Measurements from ENCODE around the gene TOM1L2. TPM values are rescaled to one million over a fixed set of nuclear protein-coding genes. Genes with fewer than 3 reads are reported as not detected.

The TOM1L2 gene
- total and polyA plus RNA-seq, 8 donors, result 13.3 to 154 (median 41.1) TPM

DNA sequence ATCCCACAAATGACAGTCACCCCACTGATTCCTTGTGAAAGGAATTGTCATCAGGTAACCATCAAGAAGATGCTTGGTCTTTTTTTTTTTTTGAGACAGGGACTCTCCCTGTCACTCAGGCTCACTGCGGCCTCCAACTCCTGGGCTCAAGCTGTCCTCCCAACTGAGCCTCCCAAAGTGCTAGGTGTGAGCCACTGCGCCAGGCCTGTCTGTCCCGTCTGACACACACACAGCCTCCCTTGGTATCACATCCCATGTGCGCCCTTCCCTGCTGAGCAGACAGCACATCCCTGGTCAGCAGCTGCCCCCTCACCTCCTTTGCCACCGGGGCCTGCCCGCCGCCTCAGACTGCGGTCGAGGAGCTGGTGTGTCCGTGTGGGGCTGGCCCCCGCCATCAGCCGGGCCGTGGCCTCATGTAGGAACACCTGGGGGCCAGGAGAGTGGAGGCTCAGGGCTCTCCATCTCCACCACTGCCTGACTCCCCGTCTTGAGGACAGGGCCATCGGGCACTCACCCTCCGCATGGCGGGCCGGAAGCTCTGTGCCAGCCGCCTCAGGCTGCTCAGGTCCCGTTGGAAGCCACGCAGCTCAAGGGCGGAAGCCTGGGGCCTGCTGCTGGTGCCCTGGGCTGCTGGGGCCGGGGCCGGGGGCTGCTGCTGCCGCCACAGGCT lies 159.0 kb downstream of the TOM1L2 start:
- H3K27me3 ChIP-seq, result no peaks in the 10 kb centered on the region
- H3K4me1 ChIP-seq, result peaks cover 29 to 75% (median 54%) of the 10 kb centered on the region in 4 donors
- intact Hi-C loops (cut with DNase I; ENCODE audit: low total_unique reads), result loop anchor here (5.0 kb wide), 1 partner anchor 49 kb away; no protein-coding TSS in a partner anchor
- no peaks in the 10 kb centered on the region for H3K9me3 ChIP-seq
- DNase-seq, result no peak
- 89 to 94% (median 93%) methylated on average over 14 to 25 of the region's 25 CpGs for WGBS, 5 donors
- peak overlapping the region in 3 of 5 donors; percentile 55 to 65 (median 58) for H3K27ac ChIP-seq
- peaks cover 48 to 84% (median 67%) of the 10 kb centered on the region in 4 donors for H3K36me3 ChIP-seq
- TF ChIP-seq POLR2A (IDR thresholded peaks at IDR 0.05) (no peak), POLR2AphosphoS5 (IDR thresholded peaks at IDR 0.05) (no peak), EP300 (IDR thresholded peaks at IDR 0.05) (no peak)
- TF ChIP-seq, protein P1, sequence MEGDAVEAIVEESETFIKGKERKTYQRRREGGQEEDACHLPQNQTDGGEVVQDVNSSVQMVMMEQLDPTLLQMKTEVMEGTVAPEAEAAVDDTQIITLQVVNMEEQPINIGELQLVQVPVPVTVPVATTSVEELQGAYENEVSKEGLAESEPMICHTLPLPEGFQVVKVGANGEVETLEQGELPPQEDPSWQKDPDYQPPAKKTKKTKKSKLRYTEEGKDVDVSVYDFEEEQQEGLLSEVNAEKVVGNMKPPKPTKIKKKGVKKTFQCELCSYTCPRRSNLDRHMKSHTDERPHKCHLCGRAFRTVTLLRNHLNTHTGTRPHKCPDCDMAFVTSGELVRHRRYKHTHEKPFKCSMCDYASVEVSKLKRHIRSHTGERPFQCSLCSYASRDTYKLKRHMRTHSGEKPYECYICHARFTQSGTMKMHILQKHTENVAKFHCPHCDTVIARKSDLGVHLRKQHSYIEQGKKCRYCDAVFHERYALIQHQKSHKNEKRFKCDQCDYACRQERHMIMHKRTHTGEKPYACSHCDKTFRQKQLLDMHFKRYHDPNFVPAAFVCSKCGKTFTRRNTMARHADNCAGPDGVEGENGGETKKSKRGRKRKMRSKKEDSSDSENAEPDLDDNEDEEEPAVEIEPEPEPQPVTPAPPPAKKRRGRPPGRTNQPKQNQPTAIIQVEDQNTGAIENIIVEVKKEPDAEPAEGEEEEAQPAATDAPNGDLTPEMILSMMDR (IDR thresholded peaks at IDR 0.05), result no peak
- H3K4me3 ChIP-seq, result no peak overlapping the region

DNA sequence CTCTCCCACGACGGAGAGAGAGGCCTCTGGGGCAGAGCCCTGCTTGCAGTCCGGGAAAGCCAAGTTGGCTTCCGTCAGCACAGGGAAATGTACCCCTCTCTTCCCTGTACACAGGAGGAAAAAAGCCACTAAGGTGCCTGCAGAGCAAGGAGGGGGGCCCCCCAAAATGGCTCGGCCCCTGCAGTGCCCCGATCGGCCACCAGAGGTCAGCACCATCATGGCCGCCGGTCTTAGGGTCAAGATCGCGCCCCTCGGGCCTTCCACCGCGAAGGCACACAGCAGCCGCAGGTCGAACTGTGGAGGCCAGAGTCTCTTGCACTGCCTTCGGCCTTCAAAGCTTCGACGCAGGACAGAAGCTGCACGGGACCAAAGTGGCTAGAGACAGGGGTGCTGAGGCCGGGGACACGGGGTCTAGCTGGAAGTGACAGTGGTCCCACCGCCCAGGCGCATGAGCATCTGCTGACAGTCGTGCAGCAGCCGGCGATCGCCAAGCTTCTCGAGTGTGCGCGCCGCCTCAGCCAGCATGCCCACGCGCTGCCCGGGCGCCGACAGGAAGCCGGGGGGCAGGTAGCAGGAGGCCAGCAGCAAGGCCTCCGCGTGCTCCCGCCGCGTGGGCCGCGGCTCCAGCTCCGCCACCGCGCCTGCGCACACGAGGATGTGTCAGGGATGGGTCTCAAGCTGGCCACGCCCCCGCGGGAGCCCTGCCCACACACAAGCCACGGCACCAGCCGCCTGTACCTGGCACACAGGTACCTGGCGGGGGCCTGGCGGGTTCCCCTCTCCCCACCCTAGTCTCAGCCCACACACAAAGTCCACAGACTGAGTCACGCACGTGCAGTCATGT lies 159.8 kb downstream of the TOM1L2 start:
- peaks cover 26 to 68% (median 47%) of the 10 kb centered on the region in 4 donors for H3K4me1 ChIP-seq
- peak; percentile 79 to 90 for DNase-seq
- H3K27me3 ChIP-seq, result no peaks in the 10 kb centered on the region
- intact Hi-C loops (cut with DNase I; ENCODE audit: low total_unique reads), result loop anchor here (5.0 kb wide), 1 partner anchor 50 kb away; no protein-coding TSS in a partner anchor
- H3K9me3 ChIP-seq, result no peaks in the 10 kb centered on the region
- TF ChIP-seq EP300 (IDR thresholded peaks at IDR 0.05), result no peak
- TF ChIP-seq, protein P1 (IDR thresholded peaks at IDR 0.05), result peak; percentile 35 to 100 (median 99)
- TF ChIP-seq POLR2AphosphoS5 (IDR thresholded peaks at IDR 0.05), result peak in 1 of 3 donors; percentile 68
- 32 to 56% (median 55%) methylated on average over 10 to 59 of the region's 59 CpGs for WGBS, 5 donors
- no peak overlapping the region for H3K4me3 ChIP-seq
- H3K27ac ChIP-seq, result peak overlapping the region; percentile 24 to 71 (median 58)
- H3K36me3 ChIP-seq, result peaks cover 45 to 83% (median 59%) of the 10 kb centered on the region in 4 donors

DNA sequence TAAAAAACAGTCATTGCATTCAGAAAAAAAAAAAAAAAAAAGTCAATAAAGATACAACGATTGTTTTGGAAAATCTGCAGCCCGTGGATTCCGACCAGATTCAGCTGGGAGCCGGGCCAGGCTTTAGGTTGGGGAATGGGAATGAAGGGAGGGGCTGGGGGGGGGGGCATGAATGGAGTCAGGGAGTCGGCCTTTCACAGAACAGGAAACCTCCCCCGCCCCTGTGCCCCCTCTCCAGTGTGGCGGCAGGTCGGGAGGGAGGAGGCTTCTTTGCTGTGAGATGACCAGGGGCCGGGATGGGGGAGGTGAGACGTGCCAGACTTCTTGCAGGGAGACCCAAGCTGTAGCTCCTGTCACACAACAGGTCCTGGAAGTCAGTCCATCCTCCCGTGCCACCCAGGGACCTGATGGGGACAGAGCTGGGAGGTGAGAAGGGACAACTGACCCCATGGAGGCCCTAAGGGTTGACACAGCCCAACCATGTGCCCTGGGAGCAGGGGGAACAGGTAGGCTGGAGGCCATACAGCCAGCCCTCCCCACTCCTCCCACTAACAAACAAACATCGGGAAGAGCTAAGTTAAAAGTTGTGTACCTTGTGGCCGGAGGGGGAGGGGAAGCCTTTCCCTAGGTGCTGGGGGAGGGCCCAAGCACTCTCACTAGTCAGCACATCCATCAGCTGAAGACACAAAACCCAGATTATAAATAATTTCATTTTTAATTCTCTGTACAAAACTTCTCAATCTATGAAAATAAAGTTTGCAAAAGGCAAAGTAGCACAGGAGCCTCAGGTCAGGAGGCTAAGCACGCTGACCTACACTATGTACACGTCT lies 160.6 kb downstream of the TOM1L2 start:
- 21 to 33% (median 31%) methylated on average over 15 of the region's 15 CpGs for WGBS, 5 donors
- intact Hi-C loops (cut with DNase I; ENCODE audit: low total_unique reads), result loop anchor here (5.0 kb wide), 1 partner anchor 51 kb away; no protein-coding TSS in a partner anchor
- peaks cover 26 to 68% (median 47%) of the 10 kb centered on the region in 4 donors for H3K4me1 ChIP-seq
- no peak for TF ChIP-seq EP300 (IDR thresholded peaks at IDR 0.05)
- TF ChIP-seq, protein P1 (IDR thresholded peaks at IDR 0.05), result no peak
- TF ChIP-seq POLR2AphosphoS5 (IDR thresholded peaks at IDR 0.05), result no peak
- TF ChIP-seq POLR2A (IDR thresholded peaks at IDR 0.05), result no peak
- DNase-seq, result peak in 1 of 2 donors; percentile 73
- peak overlapping the region; percentile 24 to 71 (median 58) for H3K27ac ChIP-seq
- H3K27me3 ChIP-seq, result no peaks in the 10 kb centered on the region
- no peak overlapping the region for H3K4me3 ChIP-seq
- peaks cover 37 to 81% (median 53%) of the 10 kb centered on the region in 4 donors for H3K36me3 ChIP-seq
- no peaks in the 10 kb centered on the region for H3K9me3 ChIP-seq

All from stomach (tissue), 9 donors.